GM18511 (cell line): Measurements from ENCODE around the gene ACTL7A.

Source experiments
- ATAC-seq: cut with Tn5 transposase; IDR thresholded peaks from one replicate; pipeline ENCODE4 v1.9.1; 2021; ENCODE audit warnings: mild to moderate bottlenecking, moderate library complexity; ENCODE audit not compliant: unreplicated experiment

The ACTL7A gene

DNA sequence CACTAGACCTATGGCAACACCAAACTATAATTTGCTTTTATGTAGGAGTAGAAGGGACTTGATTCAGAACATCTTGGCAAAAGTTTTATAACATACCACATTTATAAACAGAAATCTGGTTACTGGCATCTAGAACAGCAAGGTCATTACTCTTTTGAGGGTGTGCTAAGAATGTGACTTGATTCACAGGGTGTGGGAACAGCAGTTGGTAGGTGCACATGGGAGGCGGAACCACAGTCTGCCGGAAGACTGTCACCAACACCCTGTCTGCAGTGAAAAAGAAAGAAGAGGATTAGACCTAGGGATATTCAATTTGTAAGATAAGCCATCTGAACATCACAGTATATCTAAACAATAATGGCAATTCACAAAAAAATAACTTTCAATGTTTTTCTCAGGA is 48.8 kb downstream of the ACTL7A start:
- no peak for ATAC-seq

DNA sequence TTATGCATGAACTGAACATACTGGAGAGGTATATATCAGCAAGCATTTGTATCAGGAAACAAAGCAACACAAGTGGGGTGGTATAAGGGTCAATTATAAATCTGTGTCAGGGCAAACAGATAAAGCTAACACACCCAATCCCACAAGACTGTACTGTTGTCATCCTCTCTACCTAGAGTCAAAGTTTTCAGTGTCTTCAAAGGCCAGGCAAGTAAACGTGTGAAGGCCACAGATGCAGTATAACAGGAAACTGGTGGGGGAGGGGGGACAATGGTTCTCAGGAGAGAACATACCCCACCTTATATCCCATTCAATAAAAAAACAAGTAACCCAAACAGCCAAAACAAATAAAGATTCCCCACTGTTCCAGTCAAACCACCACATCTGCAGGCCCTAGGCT is 49.8 kb downstream of the ACTL7A start:
- ATAC-seq, result no peak
